Inferior parietal cortex (tissue), 1 donor: ENCODE data around the gene IGLON5.

Experiments
- DNase-seq: peaks from one replicate; pipeline ENCODE4 v3.0.0-alpha.2; 2016; ENCODE audit errors: extremely low spot score

IGLON5 gene

GRCh38 chr19:51317968-51318367, 6.5 kb downstream of the IGLON5 start:
- DNase-seq = no peak

GRCh38 chr19:51318687-51319648, 7.5 kb downstream of the IGLON5 start:
- no peak for DNase-seq

GRCh38 chr19:51319649-51320279, 8.3 kb downstream of the IGLON5 start:
- DNase-seq = no peak

GRCh38 chr19:51320280-51320657, 8.8 kb downstream of the IGLON5 start:
- DNase-seq = no peak

- DNase-seq = no peak
Observed at GRCh38 chr19:51321799-51322198, 10.4 kb downstream of the IGLON5 start.

DNA sequence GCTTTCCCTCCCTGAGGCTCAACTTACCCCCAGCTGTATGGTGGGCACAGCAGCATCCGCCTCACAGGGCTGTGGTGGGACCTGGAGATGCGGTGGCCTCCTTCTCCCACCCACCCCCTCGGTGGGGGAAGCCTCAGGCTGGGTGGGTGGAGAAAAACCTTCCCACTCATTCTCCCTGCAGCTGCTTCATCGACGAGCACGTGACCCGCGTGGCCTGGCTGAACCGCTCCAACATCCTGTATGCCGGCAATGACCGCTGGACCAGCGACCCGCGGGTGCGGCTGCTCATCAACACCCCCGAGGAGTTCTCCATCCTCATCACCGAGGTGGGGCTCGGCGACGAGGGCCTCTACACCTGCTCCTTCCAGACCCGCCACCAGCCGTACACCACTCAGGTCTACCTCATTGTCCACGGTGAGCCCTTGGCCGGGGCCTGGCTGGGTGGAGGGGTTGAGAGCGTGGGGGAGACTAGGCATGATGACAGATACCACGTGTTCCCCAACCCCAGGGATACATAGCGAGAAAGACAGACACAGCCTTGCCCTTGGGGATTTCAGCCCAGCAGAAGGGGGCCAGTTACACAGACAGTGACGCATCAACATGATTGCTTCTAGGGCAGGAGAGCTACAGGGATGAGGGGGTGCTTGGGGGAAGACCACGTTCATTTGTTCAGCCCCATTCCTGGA, 12.2 kb downstream of the IGLON5 start:
- DNase-seq = no peak

GRCh38 chr19:51324167-51324481, 12.7 kb downstream of the IGLON5 start:
- DNase-seq = no peak

GRCh38 chr19:51325161-51325976, 13.9 kb downstream of the IGLON5 start:
- no peak for DNase-seq

DNA sequence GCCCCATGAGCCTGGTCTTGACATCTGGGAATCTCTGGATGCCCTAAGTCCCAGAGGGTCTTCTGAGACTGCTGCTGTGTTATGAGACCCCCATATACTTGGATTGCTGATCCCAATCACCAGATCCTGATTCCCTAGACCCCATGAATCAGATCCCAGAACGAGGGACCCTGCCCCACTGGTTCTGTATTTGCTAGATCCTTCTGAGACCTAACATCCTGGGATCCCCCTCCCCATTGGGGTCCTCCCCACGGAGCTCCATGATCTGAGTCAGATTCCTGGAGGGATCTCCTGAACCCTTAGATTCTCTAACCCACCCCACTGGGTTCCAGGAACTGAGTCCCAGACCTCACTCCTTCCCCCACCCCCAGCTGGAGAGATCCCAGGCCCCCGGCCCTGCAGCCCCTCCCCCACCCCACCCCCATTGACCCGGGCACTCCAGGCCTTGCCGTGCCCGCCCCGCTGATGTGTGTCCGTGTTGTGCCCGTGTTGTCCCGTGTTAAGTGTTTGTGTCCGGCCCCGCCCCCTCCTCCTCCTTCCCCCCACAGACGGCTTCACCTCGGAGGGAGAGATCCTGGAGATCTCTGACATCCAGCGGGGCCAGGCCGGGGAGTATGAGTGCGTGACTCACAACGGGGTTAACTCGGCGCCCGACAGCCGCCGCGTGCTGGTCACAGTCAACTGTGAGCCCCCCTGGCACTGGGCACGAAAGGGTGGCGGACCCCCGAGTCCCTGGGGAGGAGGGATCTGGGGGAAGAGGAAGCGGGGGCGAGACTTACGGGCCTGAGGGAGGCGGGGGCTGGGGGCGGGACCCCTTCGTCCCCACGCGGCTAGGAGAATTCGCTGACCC, 15.0 kb downstream of the IGLON5 start:
- DNase-seq = no peak

- no peak for DNase-seq
Observed at GRCh38 chr19:51327066-51328001, 15.9 kb downstream of the IGLON5 start.

DNA sequence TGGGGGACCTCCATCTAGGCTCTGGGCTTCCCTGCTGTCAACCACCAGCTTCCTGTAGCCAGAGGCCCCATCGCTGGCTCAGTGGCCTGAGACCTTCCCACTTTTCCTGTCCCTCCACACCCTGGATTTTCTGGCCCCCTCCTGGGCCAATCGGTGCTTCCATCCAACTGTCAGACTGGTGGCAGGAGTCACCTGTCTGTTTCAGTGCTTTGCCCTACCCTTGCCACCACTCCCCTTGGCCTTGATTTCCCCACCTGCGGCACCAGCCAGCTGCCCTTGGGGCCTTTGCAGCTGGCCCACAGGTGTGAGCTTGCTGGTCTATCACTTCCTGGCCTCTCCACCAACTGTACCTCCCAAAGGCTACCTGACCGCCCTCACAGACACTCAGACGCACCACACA, 18.0 kb downstream of the IGLON5 start:
- DNase-seq = no peak

DNA sequence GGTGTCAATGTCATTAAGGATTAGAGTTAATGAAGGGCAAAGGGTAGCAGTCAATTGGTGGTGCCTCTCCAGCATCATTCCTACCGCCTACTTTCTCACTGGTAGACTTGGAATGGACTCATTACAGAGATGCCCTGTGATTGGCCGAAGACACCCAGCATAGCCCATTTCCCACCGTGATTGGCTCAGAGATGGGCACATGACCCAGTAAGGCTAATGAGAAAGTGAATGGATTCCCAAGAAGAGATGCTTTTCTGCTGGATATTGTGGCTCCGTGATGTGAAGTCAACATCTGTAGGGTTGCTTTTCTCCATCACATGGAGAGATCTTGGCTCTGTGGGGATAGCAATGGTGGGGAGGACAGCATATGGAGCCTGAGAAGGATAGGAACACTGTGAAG, 18.9 kb downstream of the IGLON5 start:
- DNase-seq = no peak

DNA sequence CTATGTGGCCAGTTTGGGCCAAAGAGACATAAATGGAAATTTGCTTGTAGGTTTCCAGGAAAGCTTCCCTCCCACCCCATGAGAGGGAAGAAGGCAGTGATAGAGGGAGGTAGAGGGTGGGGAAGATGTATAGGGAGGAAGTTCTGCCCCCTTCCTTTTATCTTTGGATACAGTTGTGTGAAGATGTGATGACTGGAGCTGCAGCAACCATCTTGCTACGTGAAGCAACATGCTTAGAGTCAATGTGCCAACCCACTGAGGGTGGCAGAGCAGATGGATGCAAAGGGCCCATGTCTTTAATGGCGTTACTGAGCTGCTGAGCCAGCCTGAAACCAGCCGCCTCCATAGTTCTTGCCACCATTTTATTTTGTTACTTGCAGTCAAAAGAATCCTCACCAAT, 19.7 kb downstream of the IGLON5 start:
- DNase-seq = no peak

DNA sequence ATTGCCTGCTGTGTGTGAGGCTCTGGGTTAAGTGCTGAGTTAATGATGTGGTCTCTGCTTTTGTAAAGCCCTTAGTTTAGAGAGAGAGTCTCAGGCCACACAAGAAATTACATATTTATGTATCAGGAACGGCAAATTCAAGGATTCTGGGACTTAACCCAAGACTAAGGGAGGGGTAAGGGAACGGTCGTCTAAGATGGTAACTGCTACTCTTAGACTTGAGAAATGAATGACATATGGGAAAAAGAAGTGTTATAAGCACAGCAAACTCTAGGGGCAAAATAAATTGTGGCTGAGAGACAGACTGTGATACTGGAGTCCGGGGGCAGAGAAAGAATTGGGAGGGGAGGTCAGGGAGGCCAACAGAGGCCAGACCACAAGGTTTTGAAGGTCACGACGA, 20.3 kb downstream of the IGLON5 start:
- no peak for DNase-seq

DNA sequence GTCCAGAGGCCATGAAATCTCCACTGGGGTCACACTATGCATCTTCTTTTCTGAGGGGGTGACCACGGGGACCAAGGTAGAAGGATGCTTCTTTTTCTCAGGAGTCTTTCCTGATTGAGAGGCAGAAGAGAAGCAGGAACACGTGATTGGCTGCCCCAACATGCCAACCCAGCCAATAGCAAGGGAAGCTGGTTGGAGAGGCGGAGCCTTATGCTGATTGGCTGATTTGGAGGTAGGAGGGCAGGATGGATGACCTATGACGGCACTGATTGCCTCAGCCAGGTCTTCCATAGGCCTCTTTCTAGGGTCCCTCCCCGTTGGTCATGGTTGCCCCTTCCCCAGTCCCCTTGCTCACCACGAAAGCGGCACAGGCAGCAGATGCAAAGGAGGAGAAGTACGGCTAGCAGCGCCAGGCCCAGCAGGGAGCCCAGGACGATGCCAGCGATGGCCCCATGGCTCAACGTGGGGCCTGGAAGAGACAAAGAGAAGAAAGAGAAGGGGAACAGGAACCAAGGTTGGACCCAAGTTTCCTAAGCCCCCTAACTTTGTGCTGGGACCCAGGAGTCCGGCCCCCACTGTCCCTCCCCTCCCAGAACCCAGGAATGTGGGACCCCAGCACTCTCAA, 22.5 kb downstream of the IGLON5 start:
- no peak for DNase-seq

- no peak for DNase-seq
Observed at GRCh38 chr19:51337141-51337860, 25.9 kb downstream of the IGLON5 start.

DNA sequence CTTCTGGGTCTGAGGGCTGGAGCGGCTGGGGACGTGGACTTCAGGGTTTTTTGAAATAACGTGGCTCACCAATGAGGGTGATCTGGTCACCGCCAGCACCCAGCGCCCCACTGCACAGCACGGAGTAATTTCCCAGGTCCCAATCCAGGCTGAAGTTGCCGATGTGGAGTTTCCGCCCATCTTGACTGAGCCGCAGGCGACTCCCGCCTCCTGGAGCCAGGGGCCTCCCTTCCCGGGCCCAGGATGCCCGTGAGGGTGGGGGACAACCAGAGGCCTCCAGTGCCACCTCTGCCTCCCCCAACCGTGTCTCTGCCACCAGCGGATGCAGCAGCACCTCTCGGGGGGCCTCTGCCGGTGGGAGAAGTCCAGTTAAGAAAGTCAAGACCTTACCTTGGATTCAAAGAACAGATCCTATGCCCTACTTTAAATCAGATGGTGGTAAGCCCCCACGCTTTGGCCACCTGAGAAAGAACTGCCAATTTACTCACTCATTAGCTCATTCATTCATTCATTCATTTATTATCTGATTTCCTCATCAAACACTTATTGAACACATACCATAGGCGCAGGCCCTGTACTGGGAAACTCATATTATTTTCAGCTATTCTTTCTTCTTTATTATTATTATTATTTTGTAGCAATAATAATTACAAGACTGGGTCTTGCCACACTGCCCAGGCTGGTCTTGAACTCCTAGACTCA, 26.6 kb downstream of the IGLON5 start:
- DNase-seq = no peak
